NCI-H2081 treated with DMSO at 0.1 percent for 48 hours (cell line): ENCODE data around the gene ADAP1.
"Not testable (repeated sequence)": the region's sequence is repeated elsewhere in the genome, so short reads cannot be mapped to it uniquely, and the experiment has no call there.

Experiments
- DNase-seq: peaks from one replicate; lab custom pipeline; 2025; lab: John Stamatoyannopoulos, UW

The ADAP1 gene

DNA sequence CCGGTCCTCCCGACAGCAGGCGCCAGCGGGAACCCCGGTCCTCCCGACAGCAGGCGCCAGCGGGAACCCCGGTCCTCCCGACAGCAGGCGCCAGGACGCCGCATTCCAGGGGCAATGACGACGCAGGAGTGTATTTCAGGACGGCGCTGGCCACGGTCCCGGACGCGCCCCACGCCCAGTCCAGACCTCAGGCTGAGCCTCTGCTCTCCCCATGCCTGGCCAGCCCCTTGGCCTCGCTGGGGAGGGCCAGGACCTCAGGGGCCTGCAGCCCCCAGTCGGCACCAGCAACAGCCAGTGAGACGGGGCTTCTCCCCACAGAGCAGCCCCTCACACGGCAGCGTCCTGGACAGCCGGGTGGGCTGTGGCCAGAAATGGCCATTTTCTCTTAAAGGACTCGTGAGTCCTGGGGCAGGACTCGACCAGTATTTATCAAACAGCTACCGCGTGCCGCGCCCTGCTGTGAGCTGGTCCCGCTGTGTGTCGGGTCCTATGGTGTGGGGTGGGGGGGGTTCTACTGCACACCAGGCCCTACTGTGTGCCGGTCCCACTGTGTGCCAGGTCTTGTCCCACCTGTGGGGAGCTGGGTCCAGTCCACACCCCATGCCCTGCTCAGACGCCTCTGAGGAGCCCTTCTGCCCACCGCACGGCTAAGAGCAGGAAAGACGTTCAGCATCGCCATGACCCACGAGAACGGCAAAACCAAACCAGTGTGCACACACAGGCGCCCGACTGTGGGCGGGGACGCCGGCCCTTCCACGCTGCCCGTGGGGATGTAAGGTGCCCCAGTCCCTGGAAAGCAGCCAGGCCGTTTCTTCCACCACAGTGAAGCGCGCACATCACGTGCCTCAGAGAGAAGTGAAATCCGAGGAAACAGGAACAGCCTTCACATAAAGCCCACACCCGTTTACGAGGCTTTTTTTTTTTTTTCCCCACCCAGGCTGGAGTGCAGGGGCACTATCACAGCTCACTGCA lies 44.8 kb downstream of the ADAP1 start:
- no peak for DNase-seq

DNA sequence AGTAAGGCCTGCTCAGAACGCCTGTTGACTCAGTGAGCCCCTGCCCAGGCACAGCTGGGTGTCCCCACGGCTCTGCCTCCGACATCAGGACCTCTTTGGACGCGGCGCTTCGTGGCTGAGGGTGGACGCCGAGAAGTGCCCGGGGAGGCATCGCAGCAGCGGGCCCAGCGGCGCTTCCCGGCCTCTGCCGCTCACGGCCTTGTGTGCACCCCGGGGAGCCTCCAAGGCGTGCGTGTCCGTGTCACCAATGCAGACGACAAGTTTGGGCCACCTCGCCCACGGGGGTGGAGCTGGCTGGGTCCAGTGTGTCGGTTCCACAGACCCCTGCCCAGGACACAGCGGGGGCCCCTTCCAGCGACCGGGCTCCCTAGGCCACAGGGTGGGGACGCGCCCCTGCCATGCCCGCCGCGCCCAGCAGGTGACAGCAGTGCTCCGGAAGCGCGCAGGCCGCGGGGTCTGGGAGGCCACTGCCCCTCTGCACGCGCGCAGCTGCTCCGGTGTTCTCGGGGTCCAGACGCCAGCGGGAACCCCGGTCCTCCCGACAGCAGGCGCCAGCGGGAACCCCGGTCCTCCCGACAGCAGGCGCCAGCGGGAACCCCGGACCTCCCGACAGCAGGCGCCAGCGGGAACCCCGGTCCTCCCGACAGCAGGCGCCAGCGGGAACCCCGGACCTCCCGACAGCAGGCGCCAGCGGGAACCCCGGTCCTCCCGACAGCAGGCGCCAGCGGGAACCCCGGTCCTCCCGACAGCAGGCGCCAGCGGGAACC lies 45.7 kb downstream of the ADAP1 start:
- not testable (repeated sequence) for DNase-seq

DNA sequence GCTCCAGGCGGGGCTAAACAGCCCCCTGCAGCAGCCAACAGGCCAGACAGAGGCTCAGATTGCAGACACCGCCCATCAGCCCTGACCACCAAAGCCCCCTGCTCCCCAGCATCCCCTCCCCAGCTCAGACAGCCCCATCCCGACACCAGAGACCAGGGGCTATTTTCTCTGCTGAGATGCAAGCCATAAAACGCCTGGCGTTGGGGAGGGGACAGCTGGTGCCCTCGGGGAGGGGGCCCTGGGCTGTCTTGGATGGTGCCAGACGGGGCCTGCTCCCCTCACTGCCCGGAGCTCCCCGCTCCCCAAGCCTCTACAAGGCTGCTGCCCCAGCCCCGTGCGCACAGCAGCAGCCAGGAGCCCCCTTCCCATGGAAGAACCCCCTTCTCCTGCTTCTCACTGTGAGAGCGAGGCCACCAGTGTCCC lies 46.3 kb downstream of the ADAP1 start:
- no peak for DNase-seq

DNA sequence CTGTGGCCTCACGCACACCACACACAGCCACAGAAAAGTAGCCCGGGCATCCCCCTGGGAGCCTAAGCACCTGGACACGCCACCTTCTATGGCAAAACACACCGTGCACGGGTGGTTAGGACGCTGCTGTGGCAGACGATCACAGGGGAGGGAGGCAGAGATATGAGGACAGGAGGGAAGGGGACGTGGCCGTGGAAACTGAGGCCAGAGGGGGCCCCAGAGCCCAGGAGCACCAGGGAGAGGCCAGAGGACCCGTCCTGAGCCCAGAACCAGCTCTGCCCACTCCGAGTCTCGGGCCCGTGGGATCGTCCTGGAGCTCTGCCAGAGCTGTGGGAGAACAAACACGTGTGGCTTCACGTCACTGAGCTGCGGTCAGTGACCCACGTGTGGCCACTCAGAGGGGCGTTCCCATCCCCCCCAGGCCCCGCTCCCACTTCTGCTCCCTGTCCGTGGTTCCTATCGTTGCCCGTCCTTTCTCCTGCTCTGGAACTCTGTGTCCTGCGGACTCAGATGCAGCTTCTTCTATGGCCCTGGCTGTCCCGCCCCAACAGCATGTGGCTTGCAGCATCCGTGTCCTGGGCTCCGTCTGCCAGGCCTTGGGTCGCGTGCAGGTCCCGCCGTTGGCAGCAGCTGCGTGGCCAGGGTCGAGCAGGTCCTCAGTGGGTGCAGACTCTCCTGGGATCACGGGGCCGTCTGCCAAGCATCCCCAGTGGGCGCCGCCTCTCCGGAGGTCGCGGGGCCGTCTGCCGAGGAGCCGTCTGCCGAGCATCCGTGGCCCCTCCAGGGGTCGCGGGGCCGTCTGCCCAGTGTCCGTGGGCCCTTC lies 47.1 kb downstream of the ADAP1 start:
- no peak for DNase-seq

DNA sequence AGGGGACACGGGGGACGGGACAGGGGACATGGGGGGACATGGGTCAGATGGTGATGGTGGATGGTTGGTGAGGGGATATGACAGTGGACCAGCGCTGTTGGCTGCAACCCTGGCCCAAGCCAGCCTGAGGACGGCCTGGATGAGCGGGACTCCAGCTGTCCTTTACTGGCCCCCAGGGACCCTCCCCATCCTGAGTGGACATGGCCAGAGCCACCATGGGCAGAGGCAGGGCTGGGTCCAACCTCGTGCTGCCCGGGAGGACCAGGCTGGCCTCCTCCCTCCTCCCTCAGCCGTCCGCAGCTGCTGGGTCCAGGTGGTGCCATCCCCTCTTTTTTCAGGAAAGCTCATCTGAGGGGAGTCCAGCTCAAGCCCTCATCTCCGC lies 47.7 kb downstream of the ADAP1 start:
- no peak for DNase-seq

DNA sequence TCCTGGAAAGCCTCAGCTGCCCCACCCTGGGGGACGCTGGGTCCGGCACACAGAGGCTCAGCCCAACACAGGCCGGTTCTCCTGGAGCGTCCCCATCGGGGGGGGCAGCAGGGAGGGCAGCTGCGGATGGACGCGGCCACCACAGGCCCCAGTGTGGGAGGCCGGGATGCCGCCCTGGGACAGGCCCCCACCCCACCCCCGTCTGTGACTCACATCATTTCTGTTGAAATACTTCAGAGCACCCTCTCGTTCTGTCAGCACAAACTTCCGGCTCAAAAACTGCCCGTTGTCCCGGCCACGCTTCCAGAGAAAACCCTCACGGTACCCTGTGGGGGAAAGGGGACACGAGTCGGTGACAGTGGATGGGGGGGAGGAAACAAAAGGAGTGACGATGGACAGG lies 49.6 kb downstream of the ADAP1 start:
- no peak for DNase-seq

DNA sequence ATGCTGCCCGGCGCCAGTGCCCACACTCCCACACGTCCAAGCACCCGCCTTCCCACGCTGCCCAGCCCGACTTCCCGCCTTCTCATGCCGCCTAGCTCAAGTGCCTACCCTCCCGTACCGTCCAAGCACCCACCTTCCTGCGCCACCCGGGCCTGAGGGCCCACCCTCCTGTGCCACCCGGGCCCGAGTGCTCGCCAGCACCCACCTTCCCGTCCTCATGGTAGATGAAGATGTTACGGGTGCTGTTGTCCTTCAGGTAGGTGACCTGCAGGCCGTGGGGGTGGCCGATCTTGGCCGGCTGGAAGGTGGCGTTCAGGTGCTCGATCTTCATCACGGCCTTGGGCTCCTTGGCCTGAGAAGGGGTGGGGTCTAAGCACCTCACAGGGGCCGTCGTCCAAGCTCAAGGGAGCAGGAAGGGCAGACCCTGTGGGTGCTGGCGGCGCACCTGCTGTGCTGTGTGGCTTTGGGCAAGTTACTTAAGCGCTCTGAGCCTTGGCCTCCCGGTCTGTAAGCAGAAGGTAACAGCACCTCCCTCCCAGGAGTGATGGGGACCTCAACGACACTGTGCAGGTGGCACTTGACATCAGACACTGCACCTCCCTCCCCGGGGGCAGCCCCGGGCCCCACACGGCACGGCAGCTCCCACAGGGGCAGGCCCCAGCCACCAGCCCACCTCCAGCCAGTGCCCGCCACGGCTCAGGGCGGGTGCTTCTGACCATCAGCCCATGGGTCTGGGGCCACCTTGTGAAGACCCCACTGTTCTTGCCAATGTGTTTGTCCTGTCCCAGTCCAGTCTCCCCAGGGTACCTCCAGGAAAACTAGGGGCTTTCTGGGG lies 50.3 kb downstream of the ADAP1 start:
- no peak for DNase-seq

DNA sequence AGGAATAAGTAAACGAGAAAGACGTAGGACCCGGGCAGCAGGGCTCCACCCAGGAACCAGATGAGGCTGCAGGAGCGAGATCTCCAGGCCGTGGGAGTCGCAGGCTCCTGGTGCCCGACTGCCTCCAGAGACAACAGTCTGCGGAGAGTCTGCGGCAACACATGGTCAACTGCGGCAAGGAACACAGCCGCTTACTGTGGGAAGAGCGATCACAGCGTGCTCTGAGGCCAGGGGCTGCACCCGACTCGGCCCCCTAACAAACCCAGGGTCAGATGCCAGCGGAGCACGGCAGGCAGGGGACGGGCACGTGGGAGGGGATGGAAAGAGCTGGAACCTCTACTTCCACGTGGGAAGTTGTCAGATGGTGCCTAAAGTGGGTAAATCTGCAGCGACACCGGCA lies 51.5 kb downstream of the ADAP1 start:
- DNase-seq, result no peak

DNA sequence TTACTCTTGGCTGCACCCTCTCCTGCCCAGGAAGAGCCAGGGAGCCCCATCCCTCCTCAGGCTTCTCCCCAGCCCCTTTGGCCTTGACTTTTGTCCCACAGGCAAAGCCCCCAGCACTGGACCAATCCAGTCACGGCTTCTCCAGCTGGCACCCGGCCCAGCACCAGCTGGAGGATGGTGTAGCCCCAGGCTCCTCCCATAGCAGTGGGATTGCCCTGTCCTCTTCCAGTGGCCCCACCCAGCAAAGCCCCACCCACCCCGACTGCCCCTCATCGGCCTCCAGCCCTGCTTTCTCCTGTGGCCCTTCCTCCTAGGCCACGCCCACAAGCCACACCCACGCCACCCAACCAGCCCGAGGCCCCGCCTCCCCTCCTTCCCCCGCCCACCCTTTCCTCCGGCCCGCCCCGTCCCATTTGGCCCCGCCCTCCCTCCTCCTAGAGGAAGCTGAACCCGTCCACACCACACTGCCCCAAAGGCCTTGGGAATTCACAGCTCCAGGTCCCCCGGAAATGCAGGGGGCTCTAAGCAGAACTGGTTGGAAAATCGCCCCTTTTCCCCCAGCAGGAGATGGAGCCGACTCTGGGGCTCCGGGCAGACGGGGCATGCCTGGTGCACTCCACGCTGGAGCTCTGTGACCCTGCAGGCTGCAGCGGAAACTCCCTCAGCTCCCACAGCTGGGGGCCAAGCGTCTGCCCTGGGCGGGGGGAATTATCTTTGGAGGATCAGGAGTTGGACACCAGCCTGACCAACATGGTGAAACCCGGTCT lies 52.9 kb downstream of the ADAP1 start:
- DNase-seq, result no peak

DNA sequence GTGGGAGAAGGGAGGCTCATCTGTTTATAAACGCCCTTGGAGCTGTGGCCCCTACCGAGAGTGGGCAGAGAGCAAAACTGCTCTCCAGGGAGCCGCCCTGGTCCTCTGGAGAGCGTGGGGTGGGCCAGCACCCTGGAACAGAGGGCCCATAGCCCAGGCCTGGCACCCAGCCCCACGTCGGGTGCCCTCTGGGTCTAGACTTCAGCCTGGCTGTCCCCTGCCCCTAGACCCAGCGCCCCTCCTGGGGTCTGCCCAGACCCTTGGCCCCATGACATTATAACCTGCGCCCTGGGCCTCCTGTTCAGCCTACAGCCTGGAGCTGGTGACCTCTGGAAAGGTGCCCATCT lies 53.5 kb downstream of the ADAP1 start:
- no peak for DNase-seq

DNA sequence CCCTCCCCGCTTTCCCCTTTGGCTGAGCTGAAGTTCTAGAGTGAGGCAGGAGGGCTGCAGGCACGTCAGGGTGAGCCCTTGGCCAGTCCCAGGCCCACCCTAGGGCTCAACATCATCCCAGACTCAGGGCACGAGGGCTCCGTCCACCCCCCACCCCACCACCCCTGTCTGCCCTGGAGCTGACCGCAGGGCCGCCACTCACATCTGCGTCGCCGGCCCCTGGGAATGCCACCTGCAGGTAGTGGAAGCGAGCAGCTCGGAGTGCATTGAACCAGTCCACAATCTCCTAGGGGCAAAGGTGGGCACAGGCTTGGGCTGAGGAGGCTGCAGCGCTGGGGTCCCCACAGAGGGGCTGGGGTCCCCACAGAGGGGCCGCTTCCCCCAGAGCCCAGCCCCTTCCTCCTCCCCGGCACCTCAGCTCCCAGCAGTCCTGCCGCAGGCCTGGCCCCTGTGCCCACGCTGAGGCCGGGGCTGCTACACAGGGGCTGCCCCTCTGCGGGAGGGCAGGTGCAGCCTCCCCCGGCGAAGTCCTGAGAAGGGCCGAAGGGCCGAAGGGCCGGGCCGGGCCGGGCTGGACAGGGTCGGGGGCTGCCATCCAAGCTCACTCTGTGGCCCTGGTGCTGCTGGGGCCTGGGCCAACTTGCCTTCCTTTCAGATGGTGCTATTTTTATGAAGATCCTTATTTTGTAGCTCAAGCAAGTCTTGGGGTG lies 54.0 kb downstream of the ADAP1 start:
- no peak for DNase-seq

DNA sequence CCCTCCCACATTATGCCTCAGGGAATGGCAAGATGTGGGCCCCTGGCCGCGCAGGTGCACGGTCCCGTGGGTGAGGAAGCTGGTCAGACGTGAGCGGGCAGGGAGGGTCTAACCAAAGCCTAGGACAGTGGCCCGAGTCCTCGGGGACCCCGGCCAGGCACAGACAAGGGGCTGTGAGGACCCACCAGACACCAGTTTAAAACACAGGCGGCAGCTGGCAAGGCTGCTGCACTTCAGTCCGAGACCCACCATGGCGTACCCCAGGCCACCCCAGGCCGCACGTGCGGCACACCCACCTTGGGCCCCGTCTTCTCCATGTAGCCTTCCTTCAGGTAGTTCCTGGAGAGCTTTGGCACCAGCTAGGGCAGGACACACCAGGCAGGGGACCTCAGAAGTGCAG lies 54.7 kb downstream of the ADAP1 start:
- DNase-seq, result no peak

DNA sequence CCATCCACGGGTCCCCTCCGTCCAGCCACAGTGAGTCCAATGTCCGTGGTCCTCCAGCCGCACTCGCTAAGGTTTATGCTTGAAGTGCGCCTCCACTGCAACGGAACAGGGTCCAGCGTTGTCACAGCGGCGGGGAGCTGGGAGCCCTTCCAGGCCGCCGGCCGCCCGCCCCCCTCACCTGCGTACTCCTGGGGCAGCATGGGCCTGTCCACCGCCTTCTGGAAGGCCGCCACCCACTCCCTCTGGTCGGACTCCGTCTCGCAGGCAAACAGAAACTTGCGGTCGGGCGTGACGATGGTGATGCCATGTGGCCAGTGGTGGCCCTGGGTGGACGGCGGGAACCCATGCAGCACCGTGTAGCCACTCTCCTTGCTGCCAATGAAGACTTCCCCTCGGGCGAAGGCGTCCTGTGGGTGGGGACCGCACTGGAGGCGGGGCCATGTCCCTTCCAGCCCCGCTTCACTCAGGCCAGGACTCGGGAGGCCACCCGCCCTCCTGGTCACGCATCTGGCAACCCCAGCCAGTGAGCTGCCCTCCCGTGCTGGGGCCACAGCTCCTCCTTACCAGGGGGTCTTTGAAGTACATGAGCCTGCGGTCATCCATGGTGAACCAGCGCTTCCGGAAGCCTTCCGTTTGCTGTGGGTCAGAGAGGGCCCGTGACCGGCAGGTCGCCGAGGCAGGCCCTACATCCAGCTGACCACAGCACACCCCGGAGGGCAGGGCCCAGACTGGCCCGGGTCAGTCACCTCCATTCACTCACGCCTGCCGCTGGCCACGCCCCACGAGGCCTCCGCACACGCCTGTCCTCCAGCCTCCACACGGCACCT lies 55.4 kb downstream of the ADAP1 start:
- no peak for DNase-seq

DNA sequence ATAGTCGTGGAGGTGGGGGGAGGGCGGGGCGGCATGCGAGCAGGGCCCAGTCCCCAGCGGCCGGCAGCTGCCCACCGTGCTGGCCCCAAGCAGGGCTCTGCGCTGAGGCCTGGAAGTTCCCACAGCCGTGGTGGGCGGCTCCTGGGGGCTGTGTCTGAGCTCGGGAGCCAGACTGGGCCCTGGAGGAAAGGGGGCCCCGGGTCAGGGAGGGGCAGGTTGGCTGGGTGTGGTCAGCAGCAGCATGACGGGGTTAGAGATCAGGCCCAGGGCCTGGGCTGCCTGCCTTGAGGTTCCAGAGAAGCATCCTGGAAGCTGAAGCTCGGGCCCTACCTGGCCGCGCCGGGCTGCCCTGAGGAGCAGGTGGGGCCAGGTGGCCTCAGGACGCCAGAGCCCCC lies 56.0 kb downstream of the ADAP1 start:
- DNase-seq, result no peak

DNA sequence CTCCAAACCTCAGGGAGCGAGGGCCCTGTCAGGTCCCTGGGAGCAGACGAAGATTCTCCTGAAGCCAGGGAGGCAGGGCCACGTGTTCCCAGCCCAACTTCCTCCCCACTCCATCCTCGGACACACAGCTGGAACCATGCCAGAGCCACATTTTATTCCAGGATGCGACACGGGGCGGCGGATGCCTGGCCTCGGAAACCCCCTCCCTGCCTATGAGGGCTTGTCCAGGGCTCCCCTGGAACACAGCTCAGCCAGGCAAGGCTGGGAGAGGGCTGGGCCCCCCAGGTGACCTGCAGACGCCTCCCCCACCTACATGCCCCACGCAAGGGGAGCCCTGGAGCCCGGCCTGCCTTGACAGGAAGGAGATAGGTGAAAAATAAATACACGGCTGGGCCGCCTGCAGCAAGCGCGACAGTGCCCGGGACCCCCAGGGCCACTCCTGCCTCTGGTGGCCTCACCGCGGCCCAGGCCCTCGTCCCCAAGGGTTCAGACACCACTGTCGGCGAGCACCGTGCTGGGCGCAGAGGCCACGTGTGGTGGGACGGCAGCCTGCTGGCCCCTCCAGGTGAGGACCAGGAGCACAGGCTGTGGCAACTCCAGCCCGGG lies 56.6 kb downstream of the ADAP1 start:
- DNase-seq, result no peak

DNA sequence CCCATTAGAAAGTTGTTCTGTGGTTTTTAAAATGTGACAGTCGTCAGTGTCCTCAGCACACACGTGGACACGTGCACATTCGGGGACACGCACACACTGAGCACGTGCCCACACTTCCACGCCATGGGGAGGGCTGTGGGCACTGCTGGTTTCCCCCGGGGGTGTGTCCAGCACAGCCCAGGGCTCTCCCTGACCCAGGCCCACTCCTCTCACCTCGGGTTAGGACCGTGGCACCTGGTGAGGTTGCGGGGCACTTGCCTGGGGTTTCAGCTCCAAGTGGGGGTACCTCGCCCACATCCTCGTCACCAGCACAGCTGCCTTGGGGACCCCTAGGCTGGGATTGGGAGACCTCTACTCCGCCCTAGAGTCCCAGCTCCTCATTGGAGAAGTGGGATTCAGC lies 57.4 kb downstream of the ADAP1 start:
- DNase-seq, result no peak

DNA sequence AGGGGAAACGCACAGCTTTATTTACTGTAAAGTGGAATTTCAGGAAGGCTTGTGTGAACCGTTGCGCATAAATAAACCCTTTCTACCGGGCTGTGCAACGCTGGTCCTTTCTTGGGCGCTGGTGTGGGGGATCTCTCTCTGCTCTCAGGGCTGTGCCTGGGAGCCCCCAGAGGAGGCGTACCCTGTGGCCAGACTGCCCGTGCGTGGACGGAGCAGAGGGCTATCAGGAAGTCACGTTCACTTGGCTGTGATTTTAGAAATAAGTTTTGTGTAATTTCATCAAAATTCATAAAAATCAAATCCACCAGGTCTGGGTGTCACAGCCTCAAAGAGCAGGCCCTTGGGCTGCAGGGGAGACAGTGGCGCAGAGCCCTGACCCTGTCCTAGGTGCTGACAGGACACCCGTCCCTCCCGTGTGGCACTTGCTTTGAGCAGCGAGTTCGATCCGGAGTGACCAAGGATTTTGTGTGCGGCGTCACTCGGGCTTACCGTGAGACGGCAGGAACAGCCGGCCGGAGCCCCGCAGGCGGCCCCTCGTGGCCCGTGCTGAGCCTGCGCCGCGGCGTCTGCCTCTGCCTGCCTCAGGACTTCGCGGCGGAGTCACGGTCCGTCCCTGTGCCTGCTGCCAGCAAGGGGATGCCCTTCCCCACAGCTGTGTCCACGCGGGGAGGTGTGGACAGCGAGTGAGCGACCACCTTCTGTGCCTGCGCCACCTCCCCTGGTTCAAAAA lies 58.0 kb downstream of the ADAP1 start:
- no peak for DNase-seq

DNA sequence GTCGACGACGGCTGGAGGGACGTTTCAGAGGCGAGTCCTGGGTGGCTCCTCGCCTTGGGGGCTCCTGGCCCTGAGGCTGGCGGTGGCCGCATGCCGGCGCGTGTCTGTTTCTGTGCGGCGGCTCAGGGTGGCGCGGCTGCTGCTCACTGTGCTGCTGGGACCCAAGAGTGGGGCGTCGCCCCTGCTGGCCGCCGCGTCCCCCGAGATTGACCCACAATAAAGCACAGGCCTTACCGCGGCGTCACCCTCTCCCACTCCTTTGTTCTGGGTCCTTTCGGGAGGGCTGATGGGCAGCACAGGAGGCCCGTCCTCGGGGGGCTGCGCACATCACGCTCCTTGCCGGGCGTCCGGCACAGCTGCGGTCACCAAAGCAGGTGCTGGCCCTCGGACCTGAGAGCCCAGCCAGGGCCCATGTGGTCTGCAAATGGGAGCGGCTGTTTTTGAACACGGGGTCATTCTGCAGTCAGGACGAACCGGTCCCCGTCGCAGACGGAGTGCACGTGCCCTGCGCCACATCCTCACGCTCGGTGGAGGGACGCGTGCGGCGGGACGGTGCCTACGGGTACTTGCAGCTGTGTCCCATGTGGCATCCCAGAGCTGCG lies 58.9 kb downstream of the ADAP1 start:
- DNase-seq, result no peak
